ENCODE results near the gene TBX19.

The TBX19 gene

DNA sequence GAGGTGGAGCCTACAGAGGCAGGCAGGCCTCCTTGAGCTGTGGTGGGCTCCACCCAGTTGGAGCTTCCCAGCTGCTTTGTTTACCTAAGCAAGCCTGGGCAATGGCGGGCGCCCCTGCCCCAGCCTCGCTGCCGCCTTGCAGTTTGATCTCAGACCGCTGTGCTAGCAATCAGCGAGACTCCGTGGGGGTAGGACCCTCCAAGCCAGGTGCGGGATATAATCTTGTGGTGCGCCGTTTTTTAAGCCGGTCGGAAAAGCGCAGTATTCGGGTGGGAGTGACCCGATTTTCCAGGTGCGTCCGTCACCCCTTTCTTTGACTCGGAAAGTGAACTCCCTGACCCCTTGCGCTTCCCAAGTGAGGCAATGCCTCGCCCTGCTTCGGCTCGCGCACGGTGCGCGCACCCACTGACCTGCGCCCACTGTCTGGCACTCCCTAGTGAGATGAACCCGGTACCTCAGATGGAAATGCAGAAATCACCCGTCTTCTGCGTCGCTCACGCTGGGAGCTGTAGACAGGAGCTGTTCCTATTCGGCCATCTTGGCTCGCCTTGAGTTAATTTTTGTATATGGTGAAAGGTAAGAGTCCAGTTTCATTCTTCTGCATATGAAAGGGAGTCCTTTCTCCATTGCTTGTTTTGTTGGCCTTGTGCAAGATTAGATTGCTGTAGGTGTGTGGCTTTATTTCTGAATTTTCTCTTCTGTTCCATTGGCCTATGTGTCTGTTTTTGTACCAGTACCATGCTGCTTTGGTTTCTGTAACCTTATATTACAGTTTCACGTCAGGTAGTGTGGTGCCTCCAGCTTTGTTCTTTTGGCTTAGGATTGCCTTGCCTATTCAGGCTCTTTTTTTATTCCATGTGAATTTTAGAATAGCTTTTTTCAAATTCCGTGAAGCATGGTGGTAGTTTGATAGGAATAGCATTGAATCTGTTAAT lies 73.9 kb downstream of the TBX19 start:
- DNase-seq (ENCODE audit: low spot score) = peak; percentile 55

DNA sequence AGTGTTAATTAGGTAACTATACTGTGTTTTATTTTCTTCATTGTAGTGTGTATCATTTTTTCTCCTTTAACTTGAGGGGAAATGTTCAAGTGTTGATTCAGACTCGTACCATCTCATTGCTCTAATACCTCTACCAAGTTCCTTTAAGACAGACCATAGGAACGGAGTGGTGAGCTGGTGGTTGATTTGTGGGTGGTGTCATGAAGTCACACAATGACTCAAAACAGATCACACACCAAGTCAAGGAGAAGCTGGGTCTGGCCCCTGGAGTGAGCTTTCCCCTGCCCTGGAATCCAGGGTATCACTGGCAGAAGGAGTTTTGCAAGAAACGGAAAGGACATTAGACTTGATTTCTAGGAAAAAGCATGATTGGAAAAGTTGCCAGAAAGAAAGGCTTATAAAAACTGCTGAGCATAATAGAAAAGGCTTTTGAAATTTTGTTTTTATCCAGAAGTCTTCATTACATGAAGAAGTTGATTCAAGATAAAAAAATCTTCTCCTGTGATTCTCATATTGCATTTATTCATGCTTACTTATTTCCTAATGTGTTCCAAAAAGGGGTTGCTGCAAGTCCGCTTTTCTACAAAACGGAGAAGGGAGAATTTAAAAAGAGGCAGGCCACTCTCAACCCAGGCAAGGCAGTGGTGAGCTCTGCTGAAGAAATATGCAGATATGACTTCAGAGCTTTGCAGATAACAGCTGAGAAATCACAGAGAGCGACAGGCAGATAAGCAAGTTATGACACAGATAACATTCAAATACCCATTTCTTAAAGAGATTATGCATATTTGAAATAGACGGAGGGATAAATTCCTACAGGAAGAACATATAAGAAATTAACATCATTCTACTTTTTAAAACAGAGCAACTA lies 79.7 kb downstream of the TBX19 start:
- DNase-seq (ENCODE audit: low spot score) = no peak

DNA sequence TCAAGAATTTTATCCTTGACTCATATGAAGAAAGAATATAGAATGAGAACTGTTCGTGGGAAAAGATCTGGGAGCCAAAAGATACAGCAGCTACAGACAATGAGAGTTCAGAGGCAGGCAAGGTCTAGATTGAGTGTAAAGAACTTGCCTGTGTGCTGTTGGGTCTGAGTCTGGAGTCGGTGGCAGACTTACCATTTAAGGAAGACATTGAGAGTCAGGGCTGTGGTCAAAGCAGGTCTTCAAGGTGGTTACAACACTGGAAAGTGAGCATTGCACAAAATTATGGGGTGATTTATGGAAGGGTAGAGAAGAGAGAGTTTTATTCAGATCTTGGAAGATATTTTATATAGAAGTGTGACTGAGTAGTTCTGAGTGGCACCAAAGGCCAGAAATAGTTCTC lies 80.6 kb downstream of the TBX19 start:
- no peak for DNase-seq (ENCODE audit: low spot score)

DNA sequence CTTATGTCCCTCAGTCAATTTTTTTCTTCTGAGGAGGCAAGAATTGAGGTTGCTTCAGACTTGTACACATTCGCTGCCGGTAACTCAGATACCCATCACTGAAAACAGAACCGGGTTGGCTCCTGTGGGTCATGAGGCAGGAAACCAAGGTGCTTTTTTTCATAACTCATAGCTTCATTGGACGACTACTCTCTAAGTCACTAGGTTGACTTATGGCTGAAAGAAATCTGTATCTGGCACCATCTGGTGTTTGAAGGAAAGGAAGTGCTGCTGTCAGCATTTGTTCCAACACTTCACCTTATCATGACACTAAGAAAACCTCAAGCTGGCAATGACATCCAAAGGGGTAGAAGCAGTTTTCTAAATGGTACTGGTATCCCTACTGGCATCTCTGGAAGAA lies 82.3 kb downstream of the TBX19 start:
- no peak for DNase-seq (ENCODE audit: low spot score)

Small RNA genes within 50 kb of the gene (small RNA-seq; reads per million reads assigned to genes)
- 0 to 0.27 reads per million in 2 experiments for gene RNU6-1310P
